ENCODE measurements around the gene AMPD2.
A peak's percentile ranks its signal among the peaks of the same experiment; 100 is the strongest.

Gene AMPD2

GRCh38 chr1:109619576-109620400 is at the start of gene AMPD2, which contains the start of gene GNAT2:
Gene AMPD2 (plus strand): TSS chr1:109619837. CDS start chr1:109621176, 1,339 bp downstream.
Gene GNAT2 (minus strand): TSS chr1:109619616. CDS start chr1:109612870, 6,746 bp downstream.
- DNase-seq (ENCODE audit: low read depth): peak; percentile 88

- DNase-seq (ENCODE audit: low read depth): peak; percentile 8
Observed at GRCh38 chr1:109570414-109570813, 49.2 kb upstream of the AMPD2 start.

GRCh38 chr1:109573785-109574184 is 45.9 kb upstream of the AMPD2 start:
- no peak for DNase-seq (ENCODE audit: low read depth)

GRCh38 chr1:109578947-109579443 is 40.6 kb upstream of the AMPD2 start:
- DNase-seq (ENCODE audit: low read depth): peak; percentile 34

GRCh38 chr1:109579491-109579890 is 40.1 kb upstream of the AMPD2 start:
- peak; percentile 64 for DNase-seq (ENCODE audit: low read depth)

GRCh38 chr1:109582021-109582420 is 37.6 kb upstream of the AMPD2 start:
- DNase-seq (ENCODE audit: low read depth): no peak

GRCh38 chr1:109584766-109585165 is 34.9 kb upstream of the AMPD2 start:
- DNase-seq (ENCODE audit: low read depth): no peak

GRCh38 chr1:109586055-109586454 is 33.6 kb upstream of the AMPD2 start:
- DNase-seq (ENCODE audit: low read depth): no peak

GRCh38 chr1:109589177-109589576 is 30.5 kb upstream of the AMPD2 start:
- no peak for DNase-seq (ENCODE audit: low read depth)

GRCh38 chr1:109589679-109590078 is 30.0 kb upstream of the AMPD2 start:
- DNase-seq (ENCODE audit: low read depth): no peak

- no peak for DNase-seq (ENCODE audit: low read depth)
Observed at GRCh38 chr1:109592916-109593315, 26.7 kb upstream of the AMPD2 start.

- peak; percentile 14 for DNase-seq (ENCODE audit: low read depth)
Observed at GRCh38 chr1:109595531-109595930, 24.1 kb upstream of the AMPD2 start.

GRCh38 chr1:109598156-109598555 is 21.5 kb upstream of the AMPD2 start:
- DNase-seq (ENCODE audit: low read depth): no peak

- DNase-seq (ENCODE audit: low read depth): no peak
Observed at GRCh38 chr1:109598655-109599054, 21.0 kb upstream of the AMPD2 start.

GRCh38 chr1:109603229-109603628 is 16.4 kb upstream of the AMPD2 start:
- DNase-seq (ENCODE audit: low read depth): no peak

GRCh38 chr1:109605381-109605780 is 14.3 kb upstream of the AMPD2 start:
- no peak for DNase-seq (ENCODE audit: low read depth)

GRCh38 chr1:109609881-109610280 is 9.8 kb upstream of the AMPD2 start:
- no peak for DNase-seq (ENCODE audit: low read depth)

- no peak for DNase-seq (ENCODE audit: low read depth)
Observed at GRCh38 chr1:109610609-109611307, 8.9 kb upstream of the AMPD2 start.

GRCh38 chr1:109611308-109611990 is 8.2 kb upstream of the AMPD2 start:
- DNase-seq (ENCODE audit: low read depth): no peak

GRCh38 chr1:109613361-109614147 is 6.1 kb upstream of the AMPD2 start:
- DNase-seq (ENCODE audit: low read depth): no peak

- no peak for DNase-seq (ENCODE audit: low read depth)
Observed at GRCh38 chr1:109615879-109616278, 3.8 kb upstream of the AMPD2 start.

GRCh38 chr1:109616391-109616790 is 3.2 kb upstream of the AMPD2 start:
- no peak for DNase-seq (ENCODE audit: low read depth)
